Epithelial cell of prostate (primary cell): ENCODE results near the gene ABRACL.

ENCODE experiments used
- DNase-seq: peaks from one replicate; pipeline ENCODE4 v3.0.0-alpha.2; 2011; ENCODE audit warnings: low read depth, low spot score
- H3K27ac ChIP-seq: fragments of 450-650 bp; 2 replicates; pipeline ENCODE4 v1.5.1; 2017; ENCODE audit warnings: mild to moderate bottlenecking

ABRACL gene

DNA sequence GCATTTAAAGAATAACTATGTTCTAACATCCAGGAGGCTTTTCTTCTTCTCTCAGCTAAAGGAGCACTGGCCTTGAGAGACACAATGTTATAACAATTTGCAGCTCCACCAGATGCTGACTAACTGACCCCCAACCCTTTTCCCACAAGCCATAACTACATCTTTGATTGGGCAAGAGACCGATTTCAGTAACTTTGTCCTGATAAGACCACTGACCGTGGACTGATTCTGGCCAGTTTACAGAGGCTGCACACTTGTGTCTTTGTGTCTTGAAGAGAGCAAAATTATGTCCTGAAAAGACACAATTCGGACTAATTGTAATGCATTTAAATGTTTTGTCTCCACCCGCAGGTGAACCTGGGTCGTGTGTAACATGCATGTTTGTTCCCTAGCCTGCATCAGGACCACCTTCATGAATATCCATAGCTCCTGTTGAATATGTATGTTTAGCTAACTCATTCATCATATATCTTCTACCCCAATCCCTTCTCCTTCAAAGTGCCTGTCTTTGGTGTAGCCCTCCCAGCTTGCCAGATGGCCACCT, 22.3 kb downstream of the ABRACL start:
- H3K27ac ChIP-seq, result no peak overlapping the region
- no peak for DNase-seq

DNA sequence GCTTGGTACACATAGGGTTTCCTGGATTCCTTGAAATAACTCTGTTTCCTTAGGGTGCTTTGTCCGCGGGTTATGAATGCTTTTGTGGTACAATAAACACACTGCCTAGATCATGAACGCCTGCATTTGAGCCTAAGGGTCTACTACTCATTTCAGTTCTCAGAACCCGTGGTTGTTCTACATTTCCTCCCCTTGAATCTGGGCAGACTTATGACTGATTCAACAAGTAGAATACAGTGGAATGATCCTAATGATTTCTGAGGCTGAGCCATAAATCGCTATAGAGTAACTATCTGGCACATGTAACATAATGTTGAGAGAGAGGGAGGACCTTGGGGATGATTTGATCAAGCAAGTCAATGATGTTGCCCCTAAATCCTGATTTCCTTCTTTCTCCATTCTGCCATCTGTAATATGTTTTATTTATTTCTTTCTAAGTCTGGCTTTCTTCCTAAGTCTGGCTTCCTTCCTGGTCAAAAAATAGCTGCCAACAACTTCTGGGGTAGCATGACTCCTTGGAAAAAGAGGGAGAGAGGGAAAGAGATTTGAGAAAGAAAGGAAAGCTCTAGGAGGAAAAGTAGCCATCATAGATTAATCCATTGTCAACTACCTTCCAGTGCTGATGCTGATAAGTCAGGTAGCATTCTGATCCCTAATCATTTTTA, 23.0 kb downstream of the ABRACL start:
- H3K27ac ChIP-seq, result no peak overlapping the region
- no peak for DNase-seq

DNA sequence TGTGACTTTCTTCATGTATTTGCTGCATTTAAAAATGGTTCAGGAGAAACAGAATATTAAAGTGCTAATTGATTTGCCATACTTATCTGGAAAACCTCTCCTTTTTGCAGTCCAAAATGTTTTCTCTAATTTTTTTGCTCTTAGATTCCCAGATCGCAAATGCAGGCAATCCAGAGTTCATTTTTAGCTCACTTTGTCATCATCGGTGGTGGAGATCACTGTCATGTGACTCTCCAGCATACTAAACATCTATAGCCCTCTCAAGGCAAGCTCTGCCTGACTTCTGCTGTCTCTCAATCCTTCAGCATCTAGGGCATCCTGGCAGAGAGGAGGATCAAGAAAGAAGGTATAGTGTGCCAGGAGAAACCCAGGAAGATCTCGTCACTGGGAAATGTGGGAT, 24.8 kb downstream of the ABRACL start:
- no peak overlapping the region for H3K27ac ChIP-seq
- DNase-seq, result no peak

DNA sequence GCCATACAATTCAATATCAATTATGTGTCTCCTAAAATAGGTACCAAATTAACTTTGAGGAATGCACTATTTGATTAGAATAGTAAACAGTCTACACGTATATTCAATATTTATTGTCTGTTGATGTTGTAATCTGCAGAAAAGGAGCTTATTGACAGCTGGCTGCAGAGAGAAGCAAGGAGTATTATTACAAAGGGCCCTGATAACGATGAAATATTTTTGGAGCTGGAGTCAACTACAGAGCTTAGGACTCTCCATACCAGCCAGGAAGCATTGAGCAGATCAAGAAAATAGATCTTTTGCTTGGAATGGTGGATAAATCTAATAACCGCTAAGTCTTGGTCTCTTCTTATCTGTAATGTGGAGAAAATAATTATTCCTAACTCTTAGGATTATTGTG, 25.5 kb downstream of the ABRACL start:
- H3K27ac ChIP-seq, result no peak overlapping the region
- DNase-seq, result no peak

DNA sequence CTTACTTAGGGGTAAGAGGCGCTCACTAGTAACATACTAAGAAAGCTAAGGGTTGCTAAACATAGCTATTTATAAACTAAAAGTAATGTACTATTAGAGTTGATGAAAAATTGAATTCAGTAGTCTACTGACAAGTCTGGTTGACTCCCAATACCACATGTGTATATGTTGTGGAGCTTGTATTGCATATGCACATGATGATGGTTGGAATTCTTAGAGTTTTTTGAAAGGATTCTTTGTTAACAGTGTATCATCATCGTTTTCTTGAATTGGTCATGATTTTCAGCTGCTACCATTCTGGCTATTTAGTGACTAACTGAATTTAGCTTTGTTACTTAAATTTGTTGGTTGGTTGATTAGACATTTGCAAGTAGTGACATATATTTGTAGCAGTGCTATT, 27.2 kb downstream of the ABRACL start:
- no peak overlapping the region for H3K27ac ChIP-seq
- no peak for DNase-seq

DNA sequence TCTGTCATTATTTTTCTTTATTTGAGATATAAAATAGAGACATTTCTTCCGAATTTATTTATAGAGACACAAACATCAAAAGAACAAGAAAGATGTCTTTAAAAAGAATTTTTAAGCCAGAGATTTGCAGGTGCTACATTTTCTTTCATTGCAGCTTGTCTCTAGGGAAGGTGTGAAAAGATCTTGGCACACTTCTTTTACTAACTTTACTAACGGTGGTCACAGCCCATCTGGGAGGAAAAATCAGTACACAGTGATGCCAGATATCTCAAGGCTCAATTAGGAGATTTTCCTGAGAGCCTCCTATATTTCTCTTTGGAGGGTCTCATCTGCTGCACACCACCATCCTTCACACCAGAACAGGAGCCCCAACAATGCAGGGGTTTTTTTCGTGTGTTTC, 29.5 kb downstream of the ABRACL start:
- DNase-seq, result no peak
- H3K27ac ChIP-seq, result no peak overlapping the region

DNA sequence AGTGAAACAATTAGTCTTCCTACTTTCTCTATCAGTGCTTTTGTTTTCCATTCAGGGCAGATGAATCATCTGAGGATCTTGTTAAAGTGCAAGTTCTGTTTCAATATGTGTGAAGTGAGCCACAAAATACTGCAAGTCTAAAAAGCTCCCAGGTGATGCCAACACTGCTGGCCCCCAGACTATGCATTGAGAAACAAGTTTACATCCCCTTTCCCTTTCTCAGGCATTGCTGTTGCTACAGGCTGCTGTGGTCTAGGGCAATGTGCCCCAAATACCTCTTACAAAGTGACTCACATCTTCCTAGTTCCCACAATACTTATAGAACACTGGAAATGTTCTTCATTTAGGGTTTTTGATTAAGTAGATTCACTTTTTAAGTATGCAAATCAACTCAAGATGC, 31.8 kb downstream of the ABRACL start:
- no peak overlapping the region for H3K27ac ChIP-seq
- peak; percentile 29 for DNase-seq

DNA sequence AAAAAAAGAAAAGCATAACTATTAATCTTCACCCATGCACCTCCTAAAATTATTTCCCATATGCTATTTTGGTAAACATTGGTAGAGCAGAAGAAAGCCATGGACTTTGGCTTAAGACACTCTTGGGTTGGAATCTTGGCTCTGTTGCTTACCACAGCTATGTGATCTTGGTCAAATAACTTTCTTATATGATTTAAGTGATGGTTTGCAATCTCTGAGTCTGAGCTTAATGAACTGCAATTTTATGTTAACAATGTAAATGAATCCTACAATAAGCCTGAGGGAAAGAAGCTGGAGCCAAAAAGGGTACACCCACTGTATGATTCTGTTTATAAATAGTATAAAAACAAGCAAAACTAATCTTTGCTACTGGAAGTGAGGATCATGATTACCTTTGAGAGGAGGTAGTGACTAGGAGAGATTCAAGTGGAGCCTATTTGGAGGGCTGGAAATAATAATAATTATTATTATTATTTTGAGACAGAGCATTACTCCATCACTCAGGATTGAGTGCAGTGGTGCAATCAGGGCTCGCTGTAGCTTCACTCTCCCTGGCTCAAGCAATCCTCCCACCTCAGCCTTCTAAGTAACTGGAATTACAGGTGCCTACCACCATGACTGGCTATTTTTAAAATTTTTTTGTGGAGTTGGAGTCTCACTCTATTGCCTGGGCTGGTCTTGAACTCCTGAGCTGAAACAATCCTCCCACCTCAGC, 34.5 kb downstream of the ABRACL start:
- DNase-seq, result no peak
- no peak overlapping the region for H3K27ac ChIP-seq

DNA sequence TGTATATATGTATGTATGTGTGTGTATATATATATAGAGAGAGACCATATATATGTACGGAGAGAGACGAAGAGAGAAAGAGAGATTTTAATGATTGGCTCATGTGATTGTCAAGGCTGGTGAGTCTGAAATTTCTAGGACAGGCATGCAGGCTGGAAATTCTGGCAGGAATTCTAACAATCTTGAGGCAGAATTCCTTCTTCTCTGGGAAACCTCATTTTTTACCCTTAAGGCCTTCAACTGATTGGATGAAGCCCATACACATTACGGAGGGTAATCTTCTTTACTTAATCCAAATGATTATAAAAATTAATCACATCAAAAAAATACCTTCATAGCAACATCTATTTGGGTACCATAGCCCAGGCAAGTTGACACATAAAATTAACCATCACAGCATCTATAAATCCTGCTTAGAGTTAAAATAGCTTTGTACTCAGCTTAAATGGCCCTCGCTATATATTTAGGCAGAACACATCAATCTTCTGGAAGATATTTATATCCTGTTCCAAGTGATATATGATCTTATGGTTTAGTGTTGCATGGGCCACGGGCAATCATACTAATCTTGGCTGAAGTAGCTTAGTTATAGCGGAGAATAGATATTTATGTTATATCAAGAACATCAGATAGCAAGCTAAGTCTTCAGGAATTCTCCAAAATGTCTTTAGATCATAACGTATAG, 36.6 kb downstream of the ABRACL start:
- no peak for DNase-seq
- no peak overlapping the region for H3K27ac ChIP-seq

DNA sequence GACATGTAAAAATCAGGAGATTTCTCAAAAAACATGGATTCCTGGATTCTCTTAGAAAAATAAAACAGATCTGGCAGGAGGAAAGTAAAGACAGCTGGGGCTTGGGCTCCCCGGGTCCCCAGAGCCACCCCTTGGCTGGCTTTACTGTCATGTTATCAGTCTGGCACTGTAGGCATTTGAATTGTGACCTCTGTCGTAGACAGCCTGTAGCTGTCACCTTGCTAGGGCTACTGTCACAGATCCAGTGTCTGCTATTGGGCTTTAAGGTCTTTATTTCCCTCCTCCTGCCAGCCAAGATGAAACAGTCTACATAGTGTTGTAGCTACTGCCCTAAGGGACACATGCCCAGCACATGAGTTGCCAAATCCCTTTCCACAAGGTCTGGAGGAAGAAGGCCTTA, 37.5 kb downstream of the ABRACL start:
- H3K27ac ChIP-seq, result no peak overlapping the region
- DNase-seq, result no peak

DNA sequence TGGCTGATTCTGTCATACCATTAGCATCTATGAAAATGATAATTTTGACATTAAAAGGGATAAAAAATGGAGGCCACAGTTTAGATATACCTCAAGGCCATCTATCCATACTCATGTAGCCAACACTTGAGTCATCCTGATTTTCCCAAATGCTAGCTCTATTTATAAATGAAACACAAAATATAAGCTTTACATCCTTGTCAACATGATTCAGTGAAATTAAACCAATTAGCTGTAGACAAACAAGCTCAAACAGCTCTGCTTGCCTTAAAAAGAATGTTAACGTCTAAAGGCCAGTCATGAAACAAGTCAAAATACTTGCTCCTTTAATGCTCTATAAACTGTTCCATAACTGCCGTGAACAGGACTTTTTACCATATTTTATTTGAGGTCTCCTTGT, 40.3 kb downstream of the ABRACL start:
- no peak for DNase-seq
- H3K27ac ChIP-seq, result no peak overlapping the region

DNA sequence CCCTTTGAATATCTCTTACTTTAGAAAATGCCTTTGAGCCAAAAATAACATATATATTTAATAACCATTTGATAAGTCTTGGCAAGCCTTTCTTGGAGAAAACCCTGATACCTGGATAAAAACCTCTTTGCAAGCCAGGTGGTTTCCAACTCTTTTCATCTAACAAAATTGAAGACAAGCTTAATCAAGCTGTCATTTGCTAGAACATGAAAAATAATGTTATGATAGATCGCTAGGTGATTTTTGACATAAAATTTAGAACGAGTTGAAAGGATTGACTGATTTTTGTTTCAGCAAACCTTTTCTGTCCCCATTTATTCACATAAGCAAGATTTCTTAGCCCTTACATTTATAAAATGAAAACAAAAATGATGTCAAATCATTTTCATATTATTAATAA, 44.6 kb downstream of the ABRACL start:
- no peak for DNase-seq
- H3K27ac ChIP-seq, result no peak overlapping the region

DNA sequence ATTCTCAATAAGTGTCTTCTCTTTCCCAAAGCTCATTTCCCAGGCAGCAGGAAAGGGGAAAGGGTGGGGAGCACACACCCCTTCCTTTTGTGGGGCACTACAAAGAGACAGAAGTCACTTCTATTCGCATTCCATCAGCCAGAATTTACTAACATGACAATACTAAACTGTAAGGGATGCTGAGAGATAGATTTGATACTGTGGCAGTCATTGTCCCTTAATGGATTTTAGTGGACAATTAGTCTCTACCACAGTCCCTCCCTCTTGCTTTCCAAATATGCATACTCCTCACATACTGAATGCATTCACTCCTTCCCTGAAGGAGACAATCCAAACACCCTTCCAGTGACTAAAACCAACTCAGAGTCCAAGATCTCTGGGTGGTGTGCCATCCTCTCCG, 50.5 kb downstream of the ABRACL start:
- H3K27ac ChIP-seq, result no peak overlapping the region
- DNase-seq, result no peak

DNA sequence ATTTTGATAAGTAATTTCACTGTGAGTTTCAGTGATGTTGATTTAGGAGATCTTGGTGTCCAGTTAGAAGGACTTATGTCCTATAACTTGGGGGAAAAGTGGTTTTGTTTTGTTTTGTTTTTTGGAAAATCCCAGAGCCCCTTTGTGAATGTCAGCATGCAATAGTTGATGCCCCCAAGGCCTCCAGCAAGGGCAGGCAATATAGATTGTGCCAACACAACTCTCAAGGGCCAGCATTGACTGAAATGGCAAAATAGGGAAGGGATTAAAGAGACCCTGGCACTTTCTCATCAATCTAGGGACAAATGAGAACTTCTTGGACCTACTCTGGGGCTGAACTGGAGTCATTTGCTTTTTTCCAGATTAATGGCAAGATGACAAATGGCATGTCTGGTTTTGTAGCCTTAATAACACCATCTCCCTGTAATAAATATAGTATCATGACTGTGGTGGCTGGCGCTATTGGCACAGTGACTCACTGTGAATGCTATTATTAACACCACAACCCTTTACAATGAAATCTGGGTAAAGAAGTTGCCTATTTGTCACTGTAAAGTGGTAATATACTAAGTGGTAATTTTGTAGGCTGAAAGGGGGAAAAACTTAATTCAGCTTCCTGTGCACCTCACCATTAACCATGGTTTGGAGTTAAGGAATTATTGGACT, 51.8 kb downstream of the ABRACL start:
- no peak overlapping the region for H3K27ac ChIP-seq
- DNase-seq, result peak; percentile 29

DNA sequence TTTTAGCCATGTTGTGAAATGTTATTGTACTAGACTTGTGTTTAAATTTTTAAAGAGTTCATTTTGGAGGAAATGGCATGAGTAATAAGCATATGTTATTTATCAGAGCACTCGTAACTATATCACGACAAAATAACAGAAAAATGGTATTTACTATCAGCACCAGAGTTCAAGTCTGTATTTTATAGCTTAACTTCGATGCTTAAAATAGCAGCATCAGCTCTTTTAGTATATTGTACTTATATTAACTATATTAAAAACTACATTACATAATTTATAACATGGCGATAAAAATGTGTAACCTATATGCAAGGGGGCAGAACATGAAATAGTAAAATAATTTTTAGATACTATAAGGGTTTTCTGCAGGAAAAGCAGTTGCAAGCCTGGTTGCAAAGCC, 52.9 kb downstream of the ABRACL start:
- DNase-seq, result no peak
- no peak overlapping the region for H3K27ac ChIP-seq

DNA sequence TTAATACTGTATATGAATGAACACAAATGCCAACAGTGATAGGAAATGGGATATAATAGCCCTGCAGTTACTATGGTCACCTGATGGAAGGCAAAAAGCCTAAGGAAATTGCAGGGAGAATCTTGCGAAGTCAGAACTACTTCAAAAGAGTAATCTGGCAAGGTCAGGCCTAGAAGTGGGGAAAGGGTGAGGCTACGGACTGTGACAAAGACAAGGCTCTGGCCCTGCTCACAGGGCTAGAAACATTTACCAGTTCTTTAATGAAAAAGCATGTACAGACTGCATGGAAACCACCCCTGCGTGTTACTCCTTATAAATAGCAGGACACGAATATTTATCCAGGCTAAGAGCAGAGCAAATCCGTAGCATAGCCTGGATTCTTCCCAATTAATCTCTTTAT, 53.8 kb downstream of the ABRACL start:
- DNase-seq, result no peak
- H3K27ac ChIP-seq, result no peak overlapping the region

DNA sequence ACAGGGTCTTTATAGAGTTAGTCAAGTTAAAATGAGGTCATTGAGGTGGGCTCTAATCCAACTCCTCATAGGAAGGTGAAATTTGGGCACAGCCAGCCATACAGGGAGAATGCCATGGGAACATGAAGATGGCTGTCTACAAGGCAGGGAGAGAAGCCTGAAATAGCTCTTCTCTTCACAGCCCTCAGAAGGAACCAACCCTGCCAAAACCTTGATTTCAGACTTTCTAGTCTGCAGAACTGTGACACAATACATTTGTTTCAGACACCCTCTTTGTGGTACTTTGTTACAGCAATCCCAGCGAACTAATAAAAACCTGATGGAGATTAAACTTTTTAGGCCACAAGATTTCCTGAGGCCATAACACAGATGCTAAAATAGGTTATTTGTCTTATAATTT, 63.3 kb downstream of the ABRACL start:
- DNase-seq, result no peak
- no peak overlapping the region for H3K27ac ChIP-seq
